Measurements from ENCODE around the gene SNAP23. TPM values are rescaled to one million over a fixed set of nuclear protein-coding genes. Genes with fewer than 3 reads are reported as not detected.
A peak's percentile ranks its signal among the peaks of the same experiment; 100 is the strongest.

SNAP23 gene
- total RNA-seq, 1 experiment from 2014 or later = 68.3 TPM

- no peak for TF ChIP-seq ZNF532 (CRISPR knock-in tag; IDR thresholded peaks at IDR 0.05; ENCODE audit: borderline replicate concordance)
- TF ChIP-seq NR2C2 (CRISPR knock-in tag; IDR thresholded peaks at IDR 0.05) = no peak
- TF ChIP-seq ZNF425 (CRISPR knock-in tag; conservative IDR thresholded peaks at IDR 0.05) = no peak
- TF ChIP-seq JAZF1 (CRISPR knock-in tag; IDR thresholded peaks at IDR 0.05) = no peak
These were observed 47.2 kb upstream of the SNAP23 start (continued) for GRCh38 chr15:42448281-42448680.

GRCh38 chr15:42449770-42450424 is 45.5 kb upstream of the SNAP23 start:
- Mint-ChIP-seq H3K27ac (peak overlapping the region; percentile 20; the same call in 1 of the 2 replicates), H3K9me3 (no peaks in the 10 kb centered on the region), H3K4me3 (no peak overlapping the region), H3K27me3 (ENCODE audit: low read depth) (no peaks in the 10 kb centered on the region), H3K4me1 (no peaks in the 10 kb centered on the region), H3K36me3 (peaks cover 39% of the 10 kb centered on the region)
- POLR2A ChIA-PET = no interaction called here
- DNase-seq (ENCODE audit: low spot score) = no peak
- CTCF ChIA-PET = no interaction called here
- no peak for ATAC-seq
- TF ChIP-seq ZNF121 (CRISPR knock-in tag; IDR thresholded peaks at IDR 0.05) = no peak
- TF ChIP-seq ZNF423 (CRISPR knock-in tag; IDR thresholded peaks at IDR 0.05) = no peak
- TF ChIP-seq ZNF512 (CRISPR knock-in tag; IDR thresholded peaks at IDR 0.05; ENCODE audit: borderline replicate concordance) = no peak
- TF ChIP-seq MAX (CRISPR knock-in tag; IDR thresholded peaks at IDR 0.05) = no peak
- no peak for TF ChIP-seq ATF3 (CRISPR knock-in tag; conservative IDR thresholded peaks at IDR 0.05)
- TF ChIP-seq NFYB (CRISPR knock-in tag; conservative IDR thresholded peaks at IDR 0.05; ENCODE audit: low read depth) = no peak
- no peak for TF ChIP-seq IRF2 (CRISPR knock-in tag; IDR thresholded peaks at IDR 0.05; ENCODE audit: borderline replicate concordance, low read depth)
- no peak for TF ChIP-seq NR1H2 (CRISPR knock-in tag; IDR thresholded peaks at IDR 0.05)
- TF ChIP-seq IRF1 (CRISPR knock-in tag; IDR thresholded peaks at IDR 0.05) = no peak
- TF ChIP-seq E2F1 (CRISPR knock-in tag; IDR thresholded peaks at IDR 0.05) = no peak
- no peak for TF ChIP-seq FOXP1 (CRISPR knock-in tag; IDR thresholded peaks at IDR 0.05; ENCODE audit: borderline replicate concordance)
- TF ChIP-seq OVOL2 (CRISPR knock-in tag; IDR thresholded peaks at IDR 0.05; ENCODE audit: borderline replicate concordance) = no peak
- no peak for TF ChIP-seq ZBTB43 (CRISPR knock-in tag; IDR thresholded peaks at IDR 0.05)
- TF ChIP-seq NFE2L1 (CRISPR knock-in tag; IDR thresholded peaks at IDR 0.05) = no peak
- no peak for TF ChIP-seq CBFB (CRISPR knock-in tag; IDR thresholded peaks at IDR 0.05; ENCODE audit: low read depth)
- no peak for TF ChIP-seq ZNF281 (CRISPR knock-in tag; IDR thresholded peaks at IDR 0.05)
- TF ChIP-seq ESRRA (CRISPR knock-in tag; IDR thresholded peaks at IDR 0.05; ENCODE audit: borderline replicate concordance) = no peak
